Measurements from ENCODE around the gene EFCAB6.

Gene EFCAB6

GRCh38 chr22:43592476-43592875 is 219.6 kb downstream of the EFCAB6 start:
- no peak overlapping the region for H2AFZ ChIP-seq (ENCODE audit: low read depth, low read length)
- no peak overlapping the region for H3K4me2 ChIP-seq (ENCODE audit: insufficient read depth, low read length)
- H3K27ac ChIP-seq (ENCODE audit: low read length) = no peak overlapping the region
- no peaks in the 10 kb centered on the region for H3K9me3 ChIP-seq (ENCODE audit: insufficient read depth, low read length, severe bottlenecking)
- DNase-seq = no peak
- no peaks in the 10 kb centered on the region for H3K36me3 ChIP-seq (ENCODE audit: insufficient read depth, low read length)
- no peaks in the 10 kb centered on the region for H3K27me3 ChIP-seq (ENCODE audit: insufficient read depth, low read length, poor library complexity)
- no peaks in the 10 kb centered on the region for H3K4me1 ChIP-seq (ENCODE audit: insufficient read depth, low read length)
- no peak for ATAC-seq (ENCODE audit: insufficient read depth, low read depth)
- TF ChIP-seq EZH2 (IDR thresholded peaks at IDR 0.05; ENCODE audit: borderline replicate concordance, low read depth, low read length, severe bottlenecking) (no peak), CTCF (IDR thresholded peaks at IDR 0.05; ENCODE audit: borderline replicate concordance, extremely low read depth, low read length, poor library complexity, severe bottlenecking) (no peak)
- no peak overlapping the region for H3K9ac ChIP-seq (ENCODE audit: low read depth, low read length)
- no peaks in the 10 kb centered on the region for H3K79me2 ChIP-seq (ENCODE audit: insufficient read depth, low read length)
- H3K4me3 ChIP-seq (ENCODE audit: low read depth in 1 of 2, low read length in 2 of 2) = no peak overlapping the region
- H4K20me1 ChIP-seq (ENCODE audit: insufficient read depth, low read length) = no peaks in the 10 kb centered on the region

GRCh38 chr22:43591380-43591779 is 220.7 kb downstream of the EFCAB6 start:
- H4K20me1 ChIP-seq (ENCODE audit: insufficient read depth, low read length) = no peaks in the 10 kb centered on the region
- H2AFZ ChIP-seq (ENCODE audit: low read depth, low read length) = no peak overlapping the region
- H3K27ac ChIP-seq (ENCODE audit: low read length) = no peak overlapping the region
- H3K36me3 ChIP-seq (ENCODE audit: insufficient read depth, low read length) = no peaks in the 10 kb centered on the region
- no peak overlapping the region for H3K4me2 ChIP-seq (ENCODE audit: insufficient read depth, low read length)
- H3K4me3 ChIP-seq (ENCODE audit: low read depth in 1 of 2, low read length in 2 of 2) = no peak overlapping the region
- no peaks in the 10 kb centered on the region for H3K27me3 ChIP-seq (ENCODE audit: insufficient read depth, low read length, poor library complexity)
- no peaks in the 10 kb centered on the region for H3K79me2 ChIP-seq (ENCODE audit: insufficient read depth, low read length)
- DNase-seq (no peak), ATAC-seq (ENCODE audit: insufficient read depth, low read depth) (no peak)
- H3K9ac ChIP-seq (ENCODE audit: low read depth, low read length) = no peak overlapping the region
- TF ChIP-seq CTCF (IDR thresholded peaks at IDR 0.05; ENCODE audit: borderline replicate concordance, extremely low read depth, low read length, poor library complexity, severe bottlenecking) (no peak), EZH2 (IDR thresholded peaks at IDR 0.05; ENCODE audit: borderline replicate concordance, low read depth, low read length, severe bottlenecking) (no peak)
- H3K9me3 ChIP-seq (ENCODE audit: insufficient read depth, low read length, severe bottlenecking) = no peaks in the 10 kb centered on the region
- no peaks in the 10 kb centered on the region for H3K4me1 ChIP-seq (ENCODE audit: insufficient read depth, low read length)

- no peak overlapping the region for H3K4me3 ChIP-seq (ENCODE audit: low read depth in 1 of 2, low read length in 2 of 2)
- H3K9ac ChIP-seq (ENCODE audit: low read depth, low read length) = no peak overlapping the region
- no peak overlapping the region for H3K27ac ChIP-seq (ENCODE audit: low read length)
- H2AFZ ChIP-seq (ENCODE audit: low read depth, low read length) = no peak overlapping the region
- no peaks in the 10 kb centered on the region for H4K20me1 ChIP-seq (ENCODE audit: insufficient read depth, low read length)
- DNase-seq (no peak), ATAC-seq (ENCODE audit: insufficient read depth, low read depth) (no peak)
- no peak for TF ChIP-seq CTCF (IDR thresholded peaks at IDR 0.05; ENCODE audit: borderline replicate concordance, extremely low read depth, low read length, poor library complexity, severe bottlenecking)
- TF ChIP-seq EZH2 (IDR thresholded peaks at IDR 0.05; ENCODE audit: borderline replicate concordance, low read depth, low read length, severe bottlenecking) = no peak
- H3K4me2 ChIP-seq (ENCODE audit: insufficient read depth, low read length) = no peak overlapping the region
- no peaks in the 10 kb centered on the region for H3K36me3 ChIP-seq (ENCODE audit: insufficient read depth, low read length)
- H3K4me1 ChIP-seq (ENCODE audit: insufficient read depth, low read length) = no peaks in the 10 kb centered on the region
- H3K9me3 ChIP-seq (ENCODE audit: insufficient read depth, low read length, severe bottlenecking) = no peaks in the 10 kb centered on the region
- H3K79me2 ChIP-seq (ENCODE audit: insufficient read depth, low read length) = no peaks in the 10 kb centered on the region
- no peaks in the 10 kb centered on the region for H3K27me3 ChIP-seq (ENCODE audit: insufficient read depth, low read length, poor library complexity)
Observed at GRCh38 chr22:43587574-43587973, 224.5 kb downstream of the EFCAB6 start.

GRCh38 chr22:43583501-43583900 is 228.6 kb downstream of the EFCAB6 start:
- DNase-seq (no peak), ATAC-seq (ENCODE audit: insufficient read depth, low read depth) (no peak)
- TF ChIP-seq CTCF (IDR thresholded peaks at IDR 0.05; ENCODE audit: borderline replicate concordance, extremely low read depth, low read length, poor library complexity, severe bottlenecking) (no peak), EZH2 (IDR thresholded peaks at IDR 0.05; ENCODE audit: borderline replicate concordance, low read depth, low read length, severe bottlenecking) (no peak)
- Histone ChIP-seq H3K9me3 (ENCODE audit: insufficient read depth, low read length, severe bottlenecking) (peaks cover 4% of the 10 kb centered on the region), H3K79me2 (ENCODE audit: insufficient read depth, low read length) (no peaks in the 10 kb centered on the region), H3K27me3 (ENCODE audit: insufficient read depth, low read length, poor library complexity) (no peaks in the 10 kb centered on the region), H3K4me1 (ENCODE audit: insufficient read depth, low read length) (no peaks in the 10 kb centered on the region), H3K27ac (ENCODE audit: low read length) (no peak overlapping the region), H3K4me2 (ENCODE audit: insufficient read depth, low read length) (no peak overlapping the region), H4K20me1 (ENCODE audit: insufficient read depth, low read length) (no peaks in the 10 kb centered on the region), H3K4me3 (ENCODE audit: low read depth in 1 of 2, low read length in 2 of 2) (no peak overlapping the region), H2AFZ (ENCODE audit: low read depth, low read length) (no peak overlapping the region), H3K36me3 (ENCODE audit: insufficient read depth, low read length) (no peaks in the 10 kb centered on the region), H3K9ac (ENCODE audit: low read depth, low read length) (no peak overlapping the region)
